Non-pigmented ciliary epithelial cell (primary cell): ENCODE results near the gene FGF14.
"Not testable (repeated sequence)": the region's sequence is repeated elsewhere in the genome, so short reads cannot be mapped to it uniquely, and the experiment has no call there.

Experiments
- DNase-seq: peaks from one replicate; pipeline ENCODE4 v3.0.0-alpha.2; 2010; ENCODE audit warnings: low read depth

Gene FGF14

GRCh38 chr13:101866889-101867581, 534.8 kb downstream of the FGF14 start:
- no peak for DNase-seq

- no peak for DNase-seq
Measured at GRCh38 chr13:101858860-101859259, 543.0 kb downstream of the FGF14 start.

- DNase-seq: no peak
Measured at GRCh38 chr13:101846701-101847100, 555.1 kb downstream of the FGF14 start.

- DNase-seq: no peak
Measured at GRCh38 chr13:101846249-101846648, 555.6 kb downstream of the FGF14 start.

GRCh38 chr13:101845245-101846020, 556.4 kb downstream of the FGF14 start:
- no peak for DNase-seq

- DNase-seq: no peak
Measured at GRCh38 chr13:101841698-101842097, 560.1 kb downstream of the FGF14 start.

- DNase-seq: peak; percentile 24
Measured at GRCh38 chr13:101838323-101838722, 563.5 kb downstream of the FGF14 start.

GRCh38 chr13:101837778-101838177, 564.1 kb downstream of the FGF14 start:
- DNase-seq: not testable (repeated sequence)

GRCh38 chr13:101837288-101837687, 564.6 kb downstream of the FGF14 start:
- no peak for DNase-seq

- no peak for DNase-seq
Measured at GRCh38 chr13:101835920-101836319, 565.9 kb downstream of the FGF14 start.

GRCh38 chr13:101833671-101834070, 568.2 kb downstream of the FGF14 start:
- DNase-seq: no peak

GRCh38 chr13:101830035-101830434, 571.8 kb downstream of the FGF14 start:
- no peak for DNase-seq

GRCh38 chr13:101829484-101829883, 572.4 kb downstream of the FGF14 start:
- no peak for DNase-seq

- DNase-seq: no peak
Measured at GRCh38 chr13:101828119-101828518, 573.7 kb downstream of the FGF14 start.

GRCh38 chr13:101817898-101818297, 584.0 kb downstream of the FGF14 start:
- DNase-seq: no peak

- no peak for DNase-seq
Measured at GRCh38 chr13:101811881-101812280, 590.0 kb downstream of the FGF14 start.

- no peak for DNase-seq
Measured at GRCh38 chr13:101811284-101811839, 590.5 kb downstream of the FGF14 start.

GRCh38 chr13:101799196-101799595, 602.7 kb downstream of the FGF14 start:
- no peak for DNase-seq

- no peak for DNase-seq
Measured at GRCh38 chr13:101798437-101798836, 603.4 kb downstream of the FGF14 start.

GRCh38 chr13:101795460-101795859, 606.4 kb downstream of the FGF14 start:
- no peak for DNase-seq

GRCh38 chr13:101795025-101795424, 606.8 kb downstream of the FGF14 start:
- DNase-seq: no peak

- no peak for DNase-seq
Measured at GRCh38 chr13:101792189-101792588, 609.7 kb downstream of the FGF14 start.

GRCh38 chr13:101785858-101786257, 616.0 kb downstream of the FGF14 start:
- DNase-seq: peak; percentile 14
